PC-9 (cell line): Measurements from ENCODE around the gene LARGE2. TPM values are rescaled to one million over a fixed set of nuclear protein-coding genes. Genes with fewer than 3 reads are reported as not detected.
"Not testable (repeated sequence)": the region's sequence is repeated elsewhere in the genome, so short reads cannot be mapped to it uniquely, and the experiment has no call there.

Source experiments
- BruUV-seq: library from RNA; stranded (reverse); fragments of 400-500 nt; replicated peaks from 2 replicates; lab custom pipeline; 2021; lab: Mats Ljungman, UMichigan
- CTCF ChIA-PET: fragments of 300-600 bp; sonication (Branson Sonifier 250); formaldehyde crosslinking; loops from one replicate; lab custom pipeline; 2022; ENCODE audit warnings: antibody characterized with exemption; lab: Charles Lee
- POLR2A ChIA-PET: fragments of 300-600 bp; sonication (Branson Sonifier 250); formaldehyde crosslinking; loops from one replicate; lab custom pipeline; 2022; ENCODE audit warnings: antibody characterized with exemption; ENCODE audit not compliant: unreplicated experiment; lab: Charles Lee
- DNase-seq, 2 experiments: peaks; one replicate each; pipeline versions ENCODE4 v3.0.0 to v3.0.0-alpha.2; 2015 to 2022; ENCODE audit warnings: mixed read lengths in 1 of 2
- H2AFZ ChIP-seq: fragments of 200-600 bp; sonication (generic); 2 replicates; pipeline ENCODE4 v1.8.1; 2017; ENCODE audit warnings: antibody characterized with exemption
- H3F3A ChIP-seq: fragments of 200-600 bp; sonication (generic); 2 replicates; pipeline ENCODE4 v1.8.1; 2017; ENCODE audit warnings: antibody characterized with exemption, mild to moderate bottlenecking, low read depth; ENCODE audit not compliant: insufficient read depth
- H3K27ac ChIP-seq: fragments of 200-600 bp; sonication (generic); 2 replicates; pipeline ENCODE4 v1.6.1; 2016; ENCODE audit warnings: mixed run types
- H3K27me3 ChIP-seq: fragments of 200-600 bp; sonication (generic); 2 replicates; pipeline ENCODE4 v1.6.1; 2016; ENCODE audit warnings: low read depth, mixed run types; ENCODE audit not compliant: insufficient read depth
- H3K36me3 ChIP-seq: fragments of 200-600 bp; sonication (generic); 2 replicates; pipeline ENCODE4 v1.6.1; 2016; ENCODE audit warnings: low read depth, mixed run types
- H3K4me1 ChIP-seq: fragments of 200-600 bp; sonication (generic); replicated peaks from 2 replicates; pipeline ENCODE4 v1.6.1; 2016; ENCODE audit warnings: mixed run types; ENCODE audit not compliant: insufficient read depth
- H3K4me2 ChIP-seq: fragments of 200-600 bp; sonication (generic); 2 replicates; pipeline ENCODE4 v1.6.1; 2017; ENCODE audit warnings: mixed run types
- H3K4me3 ChIP-seq: fragments of 200-600 bp; sonication (generic); 2 replicates; pipeline ENCODE4 v1.6.1; 2016; ENCODE audit warnings: mixed run types
- H3K79me2 ChIP-seq: fragments of 200-600 bp; sonication (generic); 2 replicates; pipeline ENCODE4 v1.6.1; 2017; ENCODE audit warnings: low read depth, mixed run types
- H3K9me2 ChIP-seq: fragments of 200-600 bp; sonication (generic); 2 replicates; pipeline ENCODE4 v1.8.1; 2017; ENCODE audit warnings: mild to moderate bottlenecking; ENCODE audit not compliant: insufficient read depth
- H3K9me3 ChIP-seq: fragments of 200-600 bp; sonication (generic); 2 replicates; pipeline ENCODE4 v1.8.1; 2016; ENCODE audit warnings: low read depth; ENCODE audit not compliant: insufficient read depth
- H4K20me1 ChIP-seq: fragments of 200-600 bp; sonication (generic); 2 replicates; pipeline ENCODE4 v1.8.1; 2017; ENCODE audit not compliant: insufficient read depth
- CTCF ChIP-seq: fragments of 200-600 bp; sonication (generic); conservative IDR thresholded peaks from 2 replicates; pipeline ENCODE4 v1.6.1; 2017; ENCODE audit warnings: mixed run types, antibody characterized with exemption, mild to moderate bottlenecking, moderate library complexity
- EZH2 ChIP-seq: fragments of 200-600 bp; sonication (generic); IDR thresholded peaks from 2 replicates; pipeline ENCODE4 v1.8.0; 2017; ENCODE audit warnings: antibody characterized with exemption, low read depth
- intact Hi-C: fragments of 100-400 bp; cut with micrococcal nuclease; formaldehyde crosslinking; loops from one replicate; pipeline ENCODE4 v1.10.0; 2022; ENCODE audit not compliant: unreplicated experiment
- total RNA-seq: library from RNA; stranded (reverse); gene quantifications from 2 replicates; pipeline ENCODE4 v1.2.3, GENCODE V29; 2021

The LARGE2 gene
- total RNA-seq, 1 experiment from 2014 or later: 2.6 TPM

GRCh38 chr11:45897556-45897955 is 24.9 kb upstream of the LARGE2 start:
- no peak for TF ChIP-seq EZH2
- TF ChIP-seq CTCF: no peak; the same call in 1 of the 2 replicates
- peaks cover 13% of the 10 kb centered on the region for H3K4me1 ChIP-seq
- no peak overlapping the region for H2AFZ ChIP-seq
- BruUV-seq: no TSS peak
- DNase-seq: no peak
- no peaks in the 10 kb centered on the region; the same call in 1 of the 2 replicates for H3K27me3 ChIP-seq
- H3K27ac ChIP-seq: no peak overlapping the region
- no peak overlapping the region for H3K4me3 ChIP-seq
- H3F3A ChIP-seq: peaks cover 7% of the 10 kb centered on the region; the same call in 1 of the 2 replicates
- no peak overlapping the region for H3K4me2 ChIP-seq
- POLR2A ChIA-PET: interaction anchor here (0.5 kb wide), 1 partner anchor 21 kb away, joined by 3 read pairs; no protein-coding TSS in a partner anchor
- H4K20me1 ChIP-seq: no peaks in the 10 kb centered on the region
- no peaks in the 10 kb centered on the region for H3K9me2 ChIP-seq
- no peaks in the 10 kb centered on the region for H3K79me2 ChIP-seq
- H3K9me3 ChIP-seq: no peaks in the 10 kb centered on the region
- CTCF ChIA-PET: no interaction called here
- intact Hi-C loops: no loop called here
- no peaks in the 10 kb centered on the region for H3K36me3 ChIP-seq

GRCh38 chr11:45899086-45899447 is 23.4 kb upstream of the LARGE2 start:
- intact Hi-C loops: loop anchor here (1.0 kb wide), 1 partner anchor 19 kb away; no protein-coding TSS in a partner anchor
- TF ChIP-seq CTCF (no peak), EZH2 (no peak)
- no peak overlapping the region for H3K27ac ChIP-seq
- CTCF ChIA-PET: interaction anchor here (1.1 kb wide), 1 partner anchor 66 kb away, joined by 4 read pairs; no protein-coding TSS in a partner anchor
- H3K9me2 ChIP-seq: no peaks in the 10 kb centered on the region
- peaks cover 7% of the 10 kb centered on the region; the same call in 1 of the 2 replicates for H3F3A ChIP-seq
- H3K27me3 ChIP-seq: no peaks in the 10 kb centered on the region
- H4K20me1 ChIP-seq: no peaks in the 10 kb centered on the region
- H3K79me2 ChIP-seq: no peaks in the 10 kb centered on the region
- no TSS peak for BruUV-seq
- peak overlapping the region; percentile 60; the same call in 1 of the 2 replicates for H3K4me3 ChIP-seq
- DNase-seq: no peak
- H3K4me1 ChIP-seq: peaks cover 13% of the 10 kb centered on the region
- POLR2A ChIA-PET: interaction anchor here (0.6 kb wide), 1 partner anchor 85 kb away, joined by 4 read pairs; no protein-coding TSS in a partner anchor
- H3K36me3 ChIP-seq: no peaks in the 10 kb centered on the region
- peak overlapping the region; percentile 87 for H3K4me2 ChIP-seq
- no peak overlapping the region for H2AFZ ChIP-seq
- H3K9me3 ChIP-seq: no peaks in the 10 kb centered on the region

GRCh38 chr11:45899448-45900174 is 22.8 kb upstream of the LARGE2 start:
- no peak overlapping the region for H3K27ac ChIP-seq
- no peaks in the 10 kb centered on the region for H3K9me2 ChIP-seq
- H3K36me3 ChIP-seq: no peaks in the 10 kb centered on the region
- H3F3A ChIP-seq: peaks cover 7% of the 10 kb centered on the region; the same call in 1 of the 2 replicates
- peak overlapping the region; percentile 81; the same call in 1 of the 2 replicates for H2AFZ ChIP-seq
- intact Hi-C loops: loop anchor here (1.0 kb wide), 1 partner anchor 19 kb away; no protein-coding TSS in a partner anchor
- BruUV-seq: no TSS peak
- peaks cover 13% of the 10 kb centered on the region for H3K4me1 ChIP-seq
- peak overlapping the region; percentile 87 for H3K4me2 ChIP-seq
- TF ChIP-seq CTCF (no peak), EZH2 (no peak)
- no peaks in the 10 kb centered on the region for H3K79me2 ChIP-seq
- no peaks in the 10 kb centered on the region for H4K20me1 ChIP-seq
- POLR2A ChIA-PET: no interaction called here
- CTCF ChIA-PET: no interaction called here
- no peaks in the 10 kb centered on the region for H3K9me3 ChIP-seq
- no peaks in the 10 kb centered on the region for H3K27me3 ChIP-seq
- DNase-seq: peak; percentile 76 to 91
- peak overlapping the region; percentile 60 for H3K4me3 ChIP-seq

- not testable (repeated sequence) for DNase-seq
These were observed 22.2 kb upstream of the LARGE2 start for GRCh38 chr11:45900175-45900800.

More at GRCh38 chr11:45900175-45900800, 22.2 kb upstream of the LARGE2 start:
- H3K9me2 ChIP-seq, BruUV-seq, H3K27me3 ChIP-seq, H3K27ac ChIP-seq, H3K79me2 ChIP-seq, H3F3A ChIP-seq, H3K36me3 ChIP-seq, POLR2A ChIA-PET, H4K20me1 ChIP-seq, H3K9me3 ChIP-seq, intact Hi-C loops: not testable (repeated sequence)
- Histone ChIP-seq H3K4me3 (peak overlapping the region; percentile 60), H3K4me2 (peak overlapping the region; percentile 87), H3K4me1 (peaks cover 13% of the 10 kb centered on the region), H2AFZ (peak overlapping the region; percentile 81)
- CTCF ChIA-PET: interaction anchor here (0.9 kb wide), 1 partner anchor 468 kb away, joined by 3 read pairs; no protein-coding TSS in a partner anchor
